ENCODE measurements around the gene FCHSD2.
A peak's percentile ranks its signal among the peaks of the same experiment; 100 is the strongest.
"Not testable (repeated sequence)": the region's sequence is repeated elsewhere in the genome, so short reads cannot be mapped to it uniquely, and the experiment has no call there.

Gene FCHSD2

DNA sequence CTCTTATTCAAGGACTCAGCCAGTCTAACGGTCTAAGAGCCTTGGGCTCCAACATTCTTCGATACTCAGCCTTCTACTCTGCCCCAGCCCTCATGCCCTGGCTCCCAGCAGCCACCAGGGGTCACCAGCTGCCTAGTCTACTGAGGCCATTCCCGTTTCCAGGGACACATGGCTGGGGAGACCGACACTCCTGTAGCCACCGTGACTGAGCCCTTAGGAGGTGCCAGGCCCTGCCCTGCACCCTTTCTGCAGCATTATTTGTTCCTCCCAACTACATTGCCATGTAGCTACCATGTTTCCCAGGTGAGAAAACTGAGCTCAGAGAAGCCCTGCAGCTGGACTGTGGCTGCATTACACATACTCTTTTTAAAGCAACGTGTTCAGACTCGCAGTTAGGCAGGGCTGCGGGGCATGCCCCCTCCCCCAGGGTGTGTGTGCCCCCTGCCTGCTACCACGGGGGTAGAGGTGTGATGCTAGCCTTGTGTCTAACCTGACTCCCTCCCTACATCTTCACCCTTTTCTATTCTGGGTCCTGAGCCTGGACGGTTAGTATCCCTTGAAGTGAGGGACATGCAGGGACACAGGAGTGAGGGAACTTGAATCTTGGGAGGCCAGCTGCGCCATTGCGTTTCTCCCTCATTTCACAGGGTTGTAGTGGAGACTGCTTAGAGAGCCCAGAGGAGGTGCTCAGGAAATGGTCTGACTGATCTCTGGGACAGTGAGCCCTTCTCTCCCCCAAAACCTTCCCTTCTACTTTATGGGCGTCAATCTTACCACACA, 310.4 kb downstream of the FCHSD2 start:
- H3K4me1 Mint-ChIP-seq = peaks cover 34% of the 10 kb centered on the region
- no peaks in the 10 kb centered on the region for H3K27me3 Mint-ChIP-seq
- H3K4me3 Mint-ChIP-seq = no peak overlapping the region
- no peaks in the 10 kb centered on the region for H3K9me3 Mint-ChIP-seq
- H3K27ac Mint-ChIP-seq = peak overlapping the region in 1 of 2 donors; percentile 27
- DNase-seq (peak; percentile 40 to 52), ATAC-seq (peak; percentile 64)

DNA sequence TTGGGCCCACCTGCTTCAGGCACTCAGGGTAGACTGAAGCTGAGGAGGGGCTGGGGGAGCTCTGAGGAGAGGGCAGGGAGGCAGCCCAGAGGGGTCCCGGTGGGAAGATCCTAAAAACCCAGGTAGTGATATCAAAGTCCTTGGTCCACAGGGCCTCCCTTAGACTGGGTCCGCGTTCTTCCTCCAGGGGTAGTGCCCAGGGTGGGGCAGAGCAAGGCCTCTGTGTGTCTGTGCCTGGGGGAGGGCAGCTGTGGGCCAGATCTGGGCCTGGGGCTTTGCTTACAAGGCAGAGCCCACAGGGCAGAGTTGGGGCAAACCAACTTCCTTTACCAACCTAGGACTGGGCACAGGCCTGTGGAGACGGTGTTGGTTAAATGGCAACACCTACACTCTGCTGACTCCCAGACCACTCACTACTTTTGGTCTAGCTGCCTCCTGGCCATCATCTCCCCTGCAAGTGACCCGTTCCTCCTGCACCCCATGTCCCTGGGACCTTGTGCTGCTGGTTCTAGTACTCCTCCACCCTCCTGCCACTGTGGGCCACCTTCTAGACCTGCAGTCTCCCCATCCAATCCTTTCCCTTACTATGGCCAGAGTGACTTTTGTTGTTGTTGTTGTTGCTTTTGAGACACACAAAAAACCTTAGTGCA, 312.1 kb downstream of the FCHSD2 start:
- H3K27ac Mint-ChIP-seq = peak overlapping the region; percentile 82 to 92
- peaks cover 30% of the 10 kb centered on the region for H3K4me1 Mint-ChIP-seq
- H3K27me3 Mint-ChIP-seq = no peaks in the 10 kb centered on the region
- ATAC-seq (no peak), DNase-seq (no peak)
- H3K9me3 Mint-ChIP-seq = no peaks in the 10 kb centered on the region
- H3K4me3 Mint-ChIP-seq = no peak overlapping the region

DNA sequence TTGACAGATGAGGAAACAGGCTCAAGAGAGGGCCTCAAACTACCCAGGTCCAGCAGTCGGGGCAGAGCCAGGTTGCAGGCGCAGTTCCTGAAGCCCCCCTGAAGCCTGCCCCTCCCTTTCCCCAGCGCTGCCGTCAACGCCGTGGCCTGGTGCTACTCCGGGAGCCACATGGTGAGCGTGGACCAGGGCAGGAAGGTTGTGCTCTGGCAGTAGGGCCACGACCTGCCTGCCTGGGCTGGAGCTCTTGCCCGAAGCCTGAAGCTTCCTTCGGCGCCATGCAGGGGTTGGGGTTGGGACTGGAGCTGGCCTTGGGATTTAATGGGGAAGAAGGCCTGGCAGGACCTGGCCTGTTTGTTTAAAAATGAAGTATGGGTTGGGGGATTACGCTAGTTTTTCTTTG, 312.9 kb downstream of the FCHSD2 start:
- H3K9me3 Mint-ChIP-seq = no peaks in the 10 kb centered on the region
- ATAC-seq (no peak), DNase-seq (no peak)
- H3K27me3 Mint-ChIP-seq = no peaks in the 10 kb centered on the region
- no peak overlapping the region for H3K4me3 Mint-ChIP-seq
- peaks cover 29% of the 10 kb centered on the region for H3K4me1 Mint-ChIP-seq
- peak overlapping the region in 1 of 2 donors; percentile 63 for H3K27ac Mint-ChIP-seq

DNA sequence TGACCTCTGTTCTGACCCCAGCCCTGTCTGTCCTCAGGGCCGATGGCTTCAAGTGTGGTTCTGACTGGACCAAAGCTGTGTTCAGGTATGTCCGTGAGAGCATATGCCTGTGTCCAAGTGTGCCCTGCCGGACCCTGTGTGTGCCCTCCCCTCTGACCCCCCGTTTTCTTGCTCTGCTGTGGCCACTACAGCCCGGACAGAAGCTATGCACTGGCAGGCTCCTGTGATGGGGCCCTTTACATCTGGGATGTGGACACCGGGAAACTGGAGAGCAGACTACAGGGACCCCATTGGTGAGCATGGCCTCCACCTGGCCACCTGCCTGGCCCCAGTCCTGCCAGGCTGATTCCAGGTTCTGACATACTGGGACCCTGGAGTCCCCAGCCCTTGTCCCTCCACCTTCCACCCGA, 313.4 kb downstream of the FCHSD2 start:
- DNase-seq (no peak), ATAC-seq (no peak)
- Mint-ChIP-seq H3K9me3 (no peaks in the 10 kb centered on the region), H3K4me3 (no peak overlapping the region), H3K27me3 (no peaks in the 10 kb centered on the region), H3K4me1 (peaks cover 31% of the 10 kb centered on the region), H3K27ac (no peak overlapping the region)

DNA sequence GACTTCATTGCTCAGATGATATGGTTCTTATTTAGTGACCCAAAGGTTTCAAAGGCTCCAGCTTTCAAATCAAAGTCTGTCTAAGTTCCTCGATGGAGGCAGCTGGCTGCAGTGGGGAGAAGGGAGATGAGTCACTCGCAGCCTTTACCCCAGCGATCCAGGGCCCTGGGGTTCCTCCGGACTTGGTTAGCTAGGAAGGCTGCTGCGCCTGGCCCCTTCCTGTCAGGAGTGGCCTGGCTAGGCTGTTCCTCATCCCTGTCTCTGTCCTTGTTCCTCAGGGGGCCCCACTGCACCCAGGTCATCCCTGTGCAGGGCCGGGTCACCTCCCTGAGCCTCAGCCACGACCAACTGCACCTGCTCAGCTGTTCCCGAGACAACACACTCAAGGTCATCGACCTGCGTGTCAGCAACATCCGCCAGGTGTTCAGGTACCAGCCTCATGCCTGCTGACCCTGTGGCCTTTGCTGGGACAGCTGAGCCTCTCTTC, 314.0 kb downstream of the FCHSD2 start:
- DNase-seq (no peak), ATAC-seq (no peak)
- Mint-ChIP-seq H3K27me3 (no peaks in the 10 kb centered on the region), H3K9me3 (no peaks in the 10 kb centered on the region), H3K27ac (peak overlapping the region; percentile 30 to 66), H3K4me1 (peaks cover 36% of the 10 kb centered on the region), H3K4me3 (no peak overlapping the region)

DNA sequence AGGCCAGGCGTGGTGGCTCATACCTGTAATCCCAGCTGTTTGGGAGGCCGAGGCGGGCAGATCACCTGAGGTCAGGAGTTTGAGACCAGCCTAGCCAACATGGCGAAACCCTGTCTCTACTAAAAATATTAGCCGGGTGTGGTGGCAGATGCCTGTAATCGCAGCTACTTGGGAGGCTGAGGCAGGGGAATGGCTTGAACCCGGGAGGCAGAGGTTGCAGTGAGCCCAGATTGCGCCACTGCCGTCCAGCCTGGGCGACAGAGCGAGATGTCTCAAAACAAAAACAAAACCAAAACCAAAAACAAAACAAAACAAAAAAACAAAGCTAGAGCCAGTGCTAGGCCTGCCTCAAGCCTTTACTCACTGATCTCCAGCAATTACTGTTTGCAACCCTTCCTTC, 314.5 kb downstream of the FCHSD2 start:
- Mint-ChIP-seq H3K4me1 (peaks cover 41% of the 10 kb centered on the region), H3K27ac (peak overlapping the region; percentile 30 to 60)
- not testable (repeated sequence) for ATAC-seq, DNase-seq, H3K27me3 Mint-ChIP-seq, H3K4me3 Mint-ChIP-seq, H3K9me3 Mint-ChIP-seq

DNA sequence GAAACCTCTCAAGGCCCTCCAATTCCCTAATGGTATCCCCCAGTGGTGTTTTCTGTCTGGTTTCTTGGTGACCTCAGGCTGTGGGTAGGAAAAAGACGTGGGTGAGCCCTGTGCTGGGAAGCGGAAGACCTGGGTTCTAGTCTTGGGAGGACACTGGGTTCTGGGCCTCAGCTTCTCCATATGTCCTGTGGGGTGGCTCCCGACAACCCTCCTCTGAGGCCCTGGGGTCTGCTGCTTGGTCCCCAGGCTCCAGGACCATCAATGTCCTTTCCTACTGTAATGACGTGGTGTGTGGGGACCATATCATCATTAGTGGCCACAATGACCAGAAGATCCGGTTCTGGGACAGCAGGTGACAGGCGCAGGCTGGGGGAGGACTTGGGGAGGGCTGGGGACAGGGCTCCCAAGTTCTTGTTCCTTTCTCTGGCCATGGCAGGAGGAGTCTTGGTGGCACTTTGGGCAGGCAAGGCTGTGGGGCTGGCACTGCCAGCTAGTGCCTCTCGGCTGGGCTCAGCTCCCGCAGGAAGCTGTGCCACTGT, 315.1 kb downstream of the FCHSD2 start:
- H3K27me3 Mint-ChIP-seq = no peaks in the 10 kb centered on the region
- H3K4me3 Mint-ChIP-seq = no peak overlapping the region
- peak overlapping the region in 1 of 2 donors; percentile 60 for H3K27ac Mint-ChIP-seq
- ATAC-seq (no peak), DNase-seq (no peak)
- peaks cover 43% of the 10 kb centered on the region for H3K4me1 Mint-ChIP-seq
- no peaks in the 10 kb centered on the region for H3K9me3 Mint-ChIP-seq

DNA sequence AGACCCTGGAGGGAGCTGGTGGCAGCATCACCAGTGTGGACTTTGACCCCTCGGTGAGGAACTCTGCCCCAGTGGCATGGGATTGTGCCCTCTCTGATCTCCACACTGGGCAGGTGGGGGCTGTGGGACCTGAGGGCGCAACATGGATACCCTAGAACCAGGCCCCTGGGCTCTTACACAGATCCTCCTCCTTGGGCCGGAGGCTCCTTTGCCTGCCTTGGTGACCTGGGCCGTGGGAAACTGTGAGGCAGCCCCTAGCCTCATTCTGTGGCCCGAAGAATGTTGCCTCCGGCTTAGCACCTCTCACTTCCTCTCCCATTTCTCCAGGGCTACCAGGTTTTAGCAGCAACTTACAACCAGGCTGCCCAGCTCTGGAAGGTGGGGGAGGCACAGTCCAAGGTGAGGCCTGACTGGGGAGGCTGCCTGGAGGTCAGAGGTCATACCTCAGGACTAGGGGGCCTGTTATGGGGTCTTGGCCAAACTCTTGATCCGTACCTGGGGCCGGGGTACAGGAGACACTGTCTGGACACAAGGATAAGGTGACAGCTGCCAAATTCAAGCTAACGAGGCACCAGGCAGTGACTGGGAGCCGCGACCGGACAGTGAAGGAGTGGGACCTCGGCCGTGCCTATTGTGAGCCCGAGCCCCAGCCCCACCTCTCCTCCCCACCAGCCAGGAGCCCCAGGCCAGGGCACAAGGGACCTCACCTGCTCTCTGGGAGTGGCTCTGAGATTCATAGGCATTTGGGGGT, 315.8 kb downstream of the FCHSD2 start:
- H3K4me1 Mint-ChIP-seq = peaks cover 38% of the 10 kb centered on the region
- ATAC-seq (no peak), DNase-seq (no peak)
- H3K4me3 Mint-ChIP-seq = no peak overlapping the region
- H3K9me3 Mint-ChIP-seq = no peaks in the 10 kb centered on the region
- peak overlapping the region in 1 of 2 donors; percentile 60 for H3K27ac Mint-ChIP-seq
- no peaks in the 10 kb centered on the region for H3K27me3 Mint-ChIP-seq

DNA sequence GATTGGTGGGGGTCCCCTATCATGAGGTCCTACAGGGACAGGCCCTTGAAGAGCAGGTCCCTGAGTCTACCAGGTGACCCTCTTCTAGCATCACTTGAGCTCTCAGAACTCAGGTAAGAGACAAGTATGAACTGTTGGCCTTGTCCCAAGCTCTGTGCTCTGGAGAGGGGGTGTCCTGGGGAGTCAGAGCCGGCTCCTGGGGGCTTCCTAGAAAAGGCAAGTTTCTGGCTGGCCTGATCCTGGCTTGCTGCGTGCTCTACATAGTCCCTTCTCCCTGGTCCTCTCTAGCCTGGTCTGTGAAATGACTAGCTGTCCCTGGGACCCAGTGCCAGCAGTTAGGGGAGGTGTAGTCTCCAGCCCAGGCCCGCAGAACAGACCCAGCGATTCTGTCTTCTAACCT, 316.5 kb downstream of the FCHSD2 start:
- Mint-ChIP-seq H3K4me3 (no peak overlapping the region), H3K9me3 (no peaks in the 10 kb centered on the region), H3K27ac (peak overlapping the region in 1 of 2 donors; percentile 91), H3K27me3 (no peaks in the 10 kb centered on the region), H3K4me1 (peaks cover 43% of the 10 kb centered on the region)
- no peak for ATAC-seq
- DNase-seq = no peak

DNA sequence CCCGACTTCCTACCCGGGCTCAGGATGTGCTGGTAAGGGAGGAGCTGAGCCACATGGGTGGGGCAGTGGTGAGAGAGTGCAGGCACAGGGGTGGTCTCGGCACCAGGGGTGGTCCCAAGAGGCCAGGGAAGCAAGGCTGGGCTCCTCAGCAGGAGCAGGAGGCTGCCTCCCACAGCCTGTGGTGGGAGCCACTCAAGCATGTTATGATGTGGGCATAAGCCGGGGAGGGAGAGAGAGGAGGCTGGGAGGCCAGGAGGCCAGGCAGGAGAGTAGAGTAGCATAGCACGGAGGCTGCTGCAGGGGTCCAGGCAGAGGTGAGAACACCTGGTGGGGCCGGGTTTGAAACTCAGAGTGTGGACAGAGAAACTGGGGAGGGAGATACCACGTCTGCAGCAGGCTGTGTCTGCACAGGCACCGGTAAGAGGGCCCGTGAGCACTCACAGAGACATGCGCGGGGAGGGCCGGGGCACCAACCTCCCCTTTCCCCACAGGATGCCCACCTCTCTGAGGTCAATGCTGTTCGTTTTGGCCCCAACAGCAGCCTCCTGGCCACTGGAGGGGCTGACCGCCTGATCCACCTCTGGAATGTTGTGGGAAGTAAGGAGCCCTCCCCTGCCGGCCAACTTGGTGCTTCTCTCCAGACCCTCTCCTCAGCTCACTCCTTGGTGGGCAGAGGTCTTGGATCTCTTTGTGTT, 317.2 kb downstream of the FCHSD2 start:
- DNase-seq (no peak), ATAC-seq (no peak)
- H3K4me3 Mint-ChIP-seq = no peak overlapping the region
- no peaks in the 10 kb centered on the region for H3K27me3 Mint-ChIP-seq
- peak overlapping the region; percentile 77 to 91 for H3K27ac Mint-ChIP-seq
- H3K4me1 Mint-ChIP-seq = peaks cover 49% of the 10 kb centered on the region
- no peaks in the 10 kb centered on the region for H3K9me3 Mint-ChIP-seq

DNA sequence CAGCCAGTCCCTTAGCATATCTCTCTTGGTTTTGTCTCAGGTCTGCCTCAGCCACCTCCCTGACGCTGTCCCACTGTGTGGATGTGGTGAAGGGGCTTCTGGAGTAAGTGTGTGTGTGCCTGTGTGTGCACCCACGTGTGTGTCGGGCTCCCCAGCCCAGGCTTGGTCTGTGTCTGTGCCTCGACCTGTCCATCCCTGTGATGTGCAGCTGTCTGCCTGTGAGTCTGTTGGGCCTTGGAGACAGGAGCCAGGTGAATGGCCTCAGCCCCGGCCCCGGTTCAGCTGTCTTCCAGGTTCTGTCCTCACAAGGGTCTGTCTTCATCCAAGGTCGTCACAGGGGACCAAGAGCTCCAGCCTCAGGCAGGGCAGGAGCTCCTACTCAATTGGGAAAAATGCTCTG, 318.1 kb downstream of the FCHSD2 start:
- Mint-ChIP-seq H3K27me3 (no peaks in the 10 kb centered on the region), H3K9me3 (no peaks in the 10 kb centered on the region), H3K4me1 (peaks cover 52% of the 10 kb centered on the region), H3K27ac (peak overlapping the region in 1 of 2 donors; percentile 93), H3K4me3 (no peak overlapping the region)
- no peak for DNase-seq
- no peak for ATAC-seq

DNA sequence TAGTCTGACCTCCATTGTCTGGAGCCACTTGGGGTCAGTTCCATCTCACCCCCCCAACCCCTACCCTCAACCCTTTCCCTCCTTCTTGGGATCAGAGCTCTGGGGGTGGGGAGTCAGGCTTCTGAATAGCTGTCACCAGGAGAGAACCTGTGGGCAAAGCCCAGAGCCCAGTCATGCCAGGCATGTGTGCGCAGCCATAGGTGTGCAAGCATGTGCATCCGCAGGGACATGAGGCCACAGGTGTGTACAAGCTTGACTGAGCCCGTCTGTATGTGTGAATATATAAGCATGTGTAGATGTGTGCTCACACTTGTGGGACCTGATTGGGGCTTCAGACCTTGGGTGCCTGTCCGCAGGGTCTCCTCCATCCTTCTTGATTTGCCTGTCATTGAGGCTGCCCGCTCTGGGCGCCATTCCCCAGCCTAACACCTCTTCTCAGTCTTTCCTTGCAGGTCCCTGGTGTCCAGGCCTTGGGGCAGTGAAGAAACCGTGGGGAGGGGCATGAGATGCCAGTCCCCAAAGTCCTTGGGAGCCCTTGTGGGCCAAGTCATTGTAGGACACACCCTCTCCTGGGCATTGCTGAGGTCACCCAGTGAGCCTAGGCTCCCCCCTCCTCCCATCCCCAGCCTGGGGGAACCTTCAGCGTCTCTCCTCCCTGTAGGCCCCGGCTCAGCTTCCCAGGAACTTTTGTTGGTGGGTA, 318.9 kb downstream of the FCHSD2 start:
- Mint-ChIP-seq H3K4me3 (no peak overlapping the region), H3K27me3 (no peaks in the 10 kb centered on the region), H3K27ac (peak overlapping the region; percentile 61 to 93), H3K4me1 (peaks cover 57% of the 10 kb centered on the region), H3K9me3 (no peaks in the 10 kb centered on the region)
- ATAC-seq = no peak
- DNase-seq = no peak

DNA sequence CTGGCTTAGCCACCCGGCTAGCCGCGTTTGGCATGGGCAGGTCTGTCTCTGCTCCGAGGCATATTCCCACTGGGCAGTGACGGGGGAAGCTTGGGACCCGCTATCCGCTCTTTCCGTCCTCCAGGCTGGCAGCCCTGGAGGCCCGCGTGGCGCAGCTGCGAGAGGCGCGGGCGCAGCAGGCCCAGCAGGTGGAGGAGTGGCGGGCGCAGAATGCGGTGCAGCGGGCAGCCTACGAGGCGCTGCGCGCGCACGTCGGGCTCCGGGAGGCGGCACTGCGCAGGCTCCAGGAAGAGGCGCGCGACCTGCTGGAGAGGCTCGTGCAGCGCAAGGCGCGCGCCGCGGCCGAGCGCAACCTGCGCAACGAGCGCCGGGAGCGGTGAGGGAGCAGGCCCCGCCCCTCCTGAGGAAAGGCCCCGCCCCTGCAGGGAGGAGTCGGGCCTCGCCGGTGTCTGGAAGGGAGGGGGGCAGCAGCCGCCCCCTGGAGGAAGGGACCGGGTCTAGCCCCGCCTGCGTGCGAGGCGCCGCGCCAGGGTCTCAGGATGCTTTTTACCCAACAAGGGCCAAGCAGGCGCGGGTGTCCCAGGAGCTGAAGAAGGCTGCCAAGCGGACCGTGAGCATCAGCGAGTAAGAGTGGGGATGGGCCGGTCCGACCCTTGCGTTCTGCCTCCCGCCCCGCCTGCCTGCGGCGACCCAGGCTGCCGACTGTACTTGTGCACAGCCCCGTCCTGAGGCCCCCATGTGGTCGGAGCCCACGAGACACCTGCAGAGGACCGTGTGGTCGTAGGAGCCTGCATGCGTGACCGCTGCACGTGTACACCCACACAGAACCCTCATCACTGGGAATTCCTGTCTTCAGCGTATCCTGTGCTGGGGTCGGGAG, 320.0 kb downstream of the FCHSD2 start:
- no peaks in the 10 kb centered on the region for H3K27me3 Mint-ChIP-seq
- peak; percentile 62 for ATAC-seq
- peaks cover 60% of the 10 kb centered on the region for H3K4me1 Mint-ChIP-seq
- no peaks in the 10 kb centered on the region for H3K9me3 Mint-ChIP-seq
- H3K4me3 Mint-ChIP-seq = peak overlapping the region in 1 of 2 donors; percentile 52
- DNase-seq = peak; percentile 58 to 71
- H3K27ac Mint-ChIP-seq = peak overlapping the region in 1 of 2 donors; percentile 72
